BLaER1 treated with 17β-estradiol and CSF1 and Interleukin-3, amounts not matched to agents 10 nM and 100 nM (cell line): Measurements from ENCODE around the gene PDE1C.
"Not testable (repeated sequence)": the region's sequence is repeated elsewhere in the genome, so short reads cannot be mapped to it uniquely, and the experiment has no call there.

Source experiments
- H3K27ac ChIP-seq, 11 experiments: shearing (Covaris generic); formaldehyde crosslinking; 2 replicates each; pipeline ENCODE4 v1.8.1; 2022
- H3K27me3 ChIP-seq, 11 experiments: shearing (Covaris generic); formaldehyde crosslinking; 2 replicates each; pipeline ENCODE4 v1.8.1; 2022
- H3K36me3 ChIP-seq, 11 experiments: shearing (Covaris generic); formaldehyde crosslinking; 2 replicates each; pipeline ENCODE4 v1.8.1; 2022
- H3K4me1 ChIP-seq, 10 experiments: shearing (Covaris generic); formaldehyde crosslinking; 2 replicates each; pipeline ENCODE4 v1.8.1; 2022
- H3K4me2 ChIP-seq, 11 experiments: shearing (Covaris generic); formaldehyde crosslinking; 2 replicates each; pipeline ENCODE4 v1.8.1; 2022
- H3K4me3 ChIP-seq, 10 experiments: shearing (Covaris generic); formaldehyde crosslinking; 2 replicates each; pipeline ENCODE4 v1.8.1; 2022
- H3K9ac ChIP-seq, 11 experiments: shearing (Covaris generic); formaldehyde crosslinking; 2 replicates each; pipeline ENCODE4 v1.8.1; 2022
- H3K9me3 ChIP-seq, 11 experiments: shearing (Covaris generic); formaldehyde crosslinking; replicated peaks in 1 of 11; 2 replicates each; pipeline ENCODE4 v1.8.1; 2022
- H4K20me1 ChIP-seq, 11 experiments: shearing (Covaris generic); formaldehyde crosslinking; 2 replicates each; pipeline ENCODE4 v1.8.1; 2022
- Cebpa-rat ChIP-seq, 11 experiments: shearing (Covaris generic); IDR thresholded peaks; 2 replicates each; pipeline ENCODE4 v1.8.1; 2022

PDE1C gene

DNA sequence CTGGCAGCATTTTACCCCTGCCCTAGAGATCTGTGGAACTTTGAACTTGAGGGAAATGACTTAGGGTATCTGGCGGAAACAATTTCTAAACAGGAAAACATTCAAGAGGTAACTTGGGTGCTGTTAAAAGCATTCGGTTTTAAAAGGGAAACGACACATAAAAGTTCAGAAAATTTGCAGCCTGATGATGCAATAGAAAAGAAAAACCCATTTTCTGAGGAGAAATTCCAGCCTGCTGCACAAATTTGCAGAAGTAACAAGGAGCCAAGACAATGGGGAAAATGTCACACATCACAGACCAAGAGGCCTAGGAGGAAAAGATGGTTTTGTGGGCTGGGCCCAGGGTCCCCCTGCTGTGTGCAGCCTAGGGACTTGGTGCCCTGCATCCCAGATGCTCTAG, 236.6 kb downstream of the PDE1C start:
- Histone ChIP-seq H3K4me3 (peak overlapping the region in 3 of 10 experiments; percentile 15 to 51 (median 31); a peak in 4 of 20 replicates), H3K4me1 (peaks cover 16 to 62% (median 38%) of the 10 kb centered on the region in 10 experiments), H3K4me2 (peak overlapping the region; percentile 33 to 85 (median 63)), H3K27ac (peak overlapping the region; percentile 1 to 85 (median 69); a peak in 21 of 22 replicates), H3K9ac (peak overlapping the region in 6 of 11 experiments; percentile 9 to 65 (median 37); a peak in 8 of 22 replicates), H3K9me3 (peaks cover 0 to 35% (median 10%) of the 10 kb centered on the region in 11 experiments; a peak in 13 of 22 replicates)
- H4K20me1 ChIP-seq, H3K27me3 ChIP-seq, H3K36me3 ChIP-seq: not testable (repeated sequence)
- peak in 9 of 11 experiments; percentile 11 to 84 (median 67); a peak in 12 of 22 replicates for TF ChIP-seq Cebpa-rat (IDR thresholded peaks at IDR 0.05)

DNA sequence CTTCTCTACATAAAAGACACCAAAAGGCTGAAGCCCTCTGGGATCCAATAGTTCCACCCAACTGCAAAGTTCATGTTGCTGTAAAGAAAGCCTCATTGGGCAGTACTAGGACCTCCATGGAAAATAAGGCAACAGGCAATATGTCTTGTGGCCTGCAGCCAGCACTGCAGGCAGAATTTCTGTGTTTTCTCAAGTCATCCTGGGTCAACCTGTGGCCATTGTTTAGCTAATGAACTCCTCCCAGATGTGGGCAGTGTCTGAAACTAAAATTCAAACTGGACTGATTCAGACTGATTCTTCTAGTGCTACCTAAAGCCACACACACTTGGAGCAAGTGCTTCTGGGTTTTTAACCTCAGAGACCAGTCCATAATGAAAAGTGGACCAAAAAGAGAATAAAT, 241.7 kb downstream of the PDE1C start:
- H3K27me3 ChIP-seq = no peaks in the 10 kb centered on the region
- no peak overlapping the region for H3K4me2 ChIP-seq
- no peak overlapping the region for H3K27ac ChIP-seq
- no peaks in the 10 kb centered on the region for H3K36me3 ChIP-seq
- H3K4me1 ChIP-seq = peaks cover 8 to 66% (median 23%) of the 10 kb centered on the region in 10 experiments
- H3K9ac ChIP-seq = no peak overlapping the region
- H3K9me3 ChIP-seq = peaks cover 0 to 11% (median 0%) of the 10 kb centered on the region in 11 experiments; a peak in 5 of 22 replicates
- H3K4me3 ChIP-seq = no peak overlapping the region
- no peak for TF ChIP-seq Cebpa-rat (IDR thresholded peaks at IDR 0.05)
- no peaks in the 10 kb centered on the region for H4K20me1 ChIP-seq

DNA sequence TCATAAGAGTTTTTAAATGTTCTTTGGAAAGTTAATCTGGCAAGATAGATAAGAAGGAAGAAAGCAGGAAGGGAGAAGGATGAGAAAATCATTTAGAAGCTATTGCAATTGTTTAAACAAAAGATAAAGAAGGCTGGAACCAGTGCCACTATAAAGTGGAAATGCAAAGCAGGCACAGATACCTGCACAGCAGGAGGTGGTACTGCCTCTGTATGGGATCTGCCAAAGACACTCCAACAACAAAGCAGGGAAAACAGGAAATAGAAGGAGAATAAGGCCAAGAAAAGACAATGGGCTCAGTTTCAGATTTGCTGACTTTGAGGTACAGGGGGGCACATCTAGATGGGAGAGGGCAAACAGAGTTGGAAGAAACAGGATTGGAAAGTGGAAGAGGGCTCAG, 244.6 kb downstream of the PDE1C start:
- H3K4me3 ChIP-seq = no peak overlapping the region
- H3K9me3 ChIP-seq = 0 out of 22 replicates have a peak, but pooled peaks cover 0 to 10% (median 0%) of the 10 kb centered on the region in 11 experiments
- H3K27me3 ChIP-seq = no peaks in the 10 kb centered on the region
- no peak for TF ChIP-seq Cebpa-rat (IDR thresholded peaks at IDR 0.05)
- no peak overlapping the region for H3K27ac ChIP-seq
- H3K4me1 ChIP-seq = peaks cover 0 to 42% (median 0%) of the 10 kb centered on the region in 10 experiments; a peak in 7 of 20 replicates
- H3K4me2 ChIP-seq = peak overlapping the region in 3 of 11 experiments; percentile 21 to 58 (median 49); a peak in 5 of 22 replicates
- no peak overlapping the region for H3K9ac ChIP-seq
- H4K20me1 ChIP-seq = no peaks in the 10 kb centered on the region
- H3K36me3 ChIP-seq = no peaks in the 10 kb centered on the region

DNA sequence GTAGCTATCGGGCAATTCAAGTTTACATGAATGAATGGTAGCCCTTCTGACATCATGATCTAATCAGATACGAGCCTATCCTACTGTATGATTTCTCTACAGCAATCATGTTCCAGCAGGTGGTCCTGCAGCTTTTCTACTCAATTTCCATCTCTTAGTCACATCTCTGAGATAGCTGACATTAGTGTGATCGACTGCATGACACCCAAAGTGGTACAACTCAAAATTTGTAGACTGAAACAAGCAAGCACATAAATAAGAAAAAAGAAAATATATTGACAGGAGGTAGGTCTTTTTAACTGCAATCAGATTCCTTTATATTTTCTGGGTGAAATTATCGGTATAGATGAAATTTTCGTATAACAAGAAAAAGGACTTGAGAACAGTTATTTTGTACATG, 251.2 kb downstream of the PDE1C start:
- Histone ChIP-seq H3K4me3 (no peak overlapping the region), H3K27me3 (no peaks in the 10 kb centered on the region), H3K9me3 (no peaks in the 10 kb centered on the region), H3K4me1 (peaks cover 0 to 27% (median 11%) of the 10 kb centered on the region in 10 experiments; a peak in 11 of 20 replicates), H3K4me2 (no peak overlapping the region), H4K20me1 (no peaks in the 10 kb centered on the region), H3K27ac (no peak overlapping the region), H3K9ac (no peak overlapping the region), H3K36me3 (no peaks in the 10 kb centered on the region)
- TF ChIP-seq Cebpa-rat (IDR thresholded peaks at IDR 0.05) = no peak

DNA sequence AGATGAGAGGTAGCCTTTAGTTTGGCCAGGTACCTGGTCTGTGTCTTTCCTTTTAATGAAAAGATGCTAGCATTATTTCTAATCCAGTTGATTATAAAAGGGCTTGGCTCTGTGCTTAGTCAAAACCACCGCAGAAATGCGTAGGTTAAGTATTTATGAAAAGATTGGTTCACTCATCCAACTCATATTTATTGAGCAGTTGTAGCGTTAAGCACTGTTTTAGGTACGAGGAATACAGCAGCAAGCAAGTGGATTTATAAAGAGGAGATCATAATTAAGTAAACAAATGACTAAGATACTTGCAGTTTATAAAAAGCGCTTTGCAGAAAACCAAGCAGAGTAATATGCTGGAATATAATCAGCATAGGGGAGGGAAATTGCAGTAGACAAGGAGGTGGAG, 253.4 kb downstream of the PDE1C start:
- Histone ChIP-seq H4K20me1 (no peaks in the 10 kb centered on the region), H3K4me3 (no peak overlapping the region), H3K36me3 (no peaks in the 10 kb centered on the region), H3K4me1 (peaks cover 6 to 44% (median 25%) of the 10 kb centered on the region in 10 experiments), H3K27ac (no peak overlapping the region; a peak in 2 of 22 replicates), H3K4me2 (no peak overlapping the region), H3K9me3 (no peaks in the 10 kb centered on the region), H3K9ac (no peak overlapping the region), H3K27me3 (no peaks in the 10 kb centered on the region)
- no peak for TF ChIP-seq Cebpa-rat (IDR thresholded peaks at IDR 0.05)

DNA sequence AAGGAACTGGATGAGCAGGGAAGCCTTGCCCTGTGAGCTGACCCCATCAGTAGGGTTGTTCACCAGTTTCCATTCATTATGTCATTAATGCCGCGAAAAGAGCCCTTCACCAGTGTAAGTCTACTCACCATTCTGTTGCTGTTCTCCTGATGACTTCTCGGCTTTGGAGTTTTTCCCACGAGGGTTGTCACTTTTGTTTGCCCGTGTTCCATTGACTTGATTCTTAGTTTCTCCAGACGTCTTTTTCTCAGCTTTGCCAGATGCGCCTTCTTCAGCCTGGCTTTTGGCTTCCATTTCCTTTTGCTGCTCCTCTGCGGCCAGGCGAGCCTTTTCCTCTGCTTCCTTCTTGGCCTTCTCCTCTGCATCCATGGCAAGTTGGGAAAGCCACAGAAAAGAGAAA, 254.4 kb downstream of the PDE1C start:
- no peaks in the 10 kb centered on the region for H3K36me3 ChIP-seq
- H3K9ac ChIP-seq = no peak overlapping the region
- H3K27ac ChIP-seq = peak overlapping the region in 6 of 11 experiments; percentile 3 to 61 (median 38); a peak in 5 of 22 replicates

DNA sequence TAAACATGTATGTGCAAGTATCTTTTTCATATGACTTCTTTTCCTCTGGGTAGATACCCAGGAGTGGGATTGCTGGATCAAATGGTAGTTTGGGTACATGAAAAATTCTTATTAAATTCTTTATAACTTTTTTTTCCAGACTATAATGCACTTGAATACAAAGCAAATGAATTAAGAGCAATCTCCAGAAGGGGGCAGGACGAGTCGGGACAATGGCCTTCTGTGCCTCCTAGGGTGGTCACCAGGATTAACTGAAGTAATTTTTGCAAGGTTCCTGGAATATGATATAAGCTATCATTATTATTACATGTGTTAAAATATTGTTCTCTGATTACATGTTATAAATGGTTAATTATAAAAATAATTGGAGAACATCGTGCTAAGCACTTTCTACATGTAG, 256.0 kb downstream of the PDE1C start:
- peak overlapping the region in 5 of 11 experiments; percentile 24 to 84 (median 47); a peak in 9 of 22 replicates for H3K4me2 ChIP-seq

More for the DNA sequence above, 254.4 kb downstream of the PDE1C start:
- H3K4me3 ChIP-seq = no peak overlapping the region
- H4K20me1 ChIP-seq = no peaks in the 10 kb centered on the region
- no peaks in the 10 kb centered on the region for H3K27me3 ChIP-seq
- H3K9me3 ChIP-seq = peaks cover 0 to 6% (median under 1%) of the 10 kb centered on the region in 11 experiments; a peak in 9 of 22 replicates
- TF ChIP-seq Cebpa-rat (IDR thresholded peaks at IDR 0.05) = no peak
- peaks cover 13 to 47% (median 34%) of the 10 kb centered on the region in 10 experiments for H3K4me1 ChIP-seq
- peak overlapping the region in 3 of 11 experiments; percentile 8 to 50 (median 24); a peak in 2 of 22 replicates for H3K4me2 ChIP-seq

DNA sequence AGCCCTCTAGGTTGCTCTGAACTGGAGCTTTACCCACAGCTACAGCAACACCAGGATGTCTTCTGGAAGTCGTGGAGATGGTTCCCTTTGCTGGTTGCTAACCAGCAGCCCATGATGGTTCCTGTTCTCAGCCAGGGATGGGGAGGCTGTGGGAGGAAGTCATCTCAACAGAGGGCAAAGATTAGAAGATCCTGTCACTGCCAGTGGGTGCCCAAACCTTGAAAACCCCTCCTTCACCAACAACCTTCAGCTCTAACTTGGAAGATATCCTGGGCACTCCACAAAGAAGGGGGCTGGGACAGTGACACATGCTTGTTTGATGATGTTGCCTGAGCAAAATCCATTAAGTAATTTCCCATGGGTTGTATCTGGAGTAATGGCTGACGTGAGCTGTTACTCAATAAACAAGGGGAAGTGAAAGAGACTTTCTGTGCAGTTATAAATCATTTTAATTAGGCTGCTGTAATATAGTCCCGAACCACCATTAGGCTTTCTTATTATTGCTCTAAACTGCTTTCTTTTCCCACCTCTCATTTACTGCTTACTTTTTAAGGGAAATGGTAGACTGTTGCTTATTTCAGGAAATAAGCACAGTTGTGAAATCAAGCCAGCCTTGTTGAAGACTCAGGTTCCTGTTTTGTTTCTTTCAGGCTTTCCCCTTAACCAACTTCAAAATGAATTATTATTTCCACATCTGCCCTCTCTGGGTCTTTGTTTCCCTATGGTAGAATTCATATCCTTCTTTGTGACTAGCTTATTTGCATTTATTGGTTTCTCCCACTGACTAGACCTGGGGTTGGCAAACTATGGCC, 258.4 kb downstream of the PDE1C start:
- peak overlapping the region; percentile 51 to 86 (median 84) for H3K4me2 ChIP-seq
- peaks cover 13 to 76% (median 45%) of the 10 kb centered on the region in 10 experiments for H3K4me1 ChIP-seq
- H3K36me3 ChIP-seq = no peaks in the 10 kb centered on the region
- H3K27ac ChIP-seq = peak overlapping the region; percentile 83 to 97 (median 93)
- H3K4me3 ChIP-seq = peak overlapping the region in 5 of 10 experiments; percentile 0 to 39 (median 30); a peak in 6 of 20 replicates
- no peaks in the 10 kb centered on the region for H3K27me3 ChIP-seq
- peak overlapping the region; percentile 66 to 85 (median 78) for H3K9ac ChIP-seq
- peak in 10 of 11 experiments; percentile 31 to 97 (median 88); a peak in 17 of 22 replicates for TF ChIP-seq Cebpa-rat (IDR thresholded peaks at IDR 0.05)
- peaks cover 0 to 19% (median 5%) of the 10 kb centered on the region in 11 experiments; a peak in 10 of 22 replicates for H3K9me3 ChIP-seq
- no peaks in the 10 kb centered on the region for H4K20me1 ChIP-seq

More for the DNA sequence above, 256.0 kb downstream of the PDE1C start:
- Histone ChIP-seq H3K9me3 (peaks cover 0 to 17% (median 5%) of the 10 kb centered on the region in 11 experiments; a peak in 10 of 22 replicates), H3K27me3 (no peaks in the 10 kb centered on the region), H3K9ac (no peak overlapping the region), H3K4me3 (no peak overlapping the region), H3K36me3 (no peaks in the 10 kb centered on the region), H4K20me1 (no peaks in the 10 kb centered on the region), H3K4me1 (peaks cover 13 to 61% (median 45%) of the 10 kb centered on the region in 10 experiments), H3K27ac (peak overlapping the region in 5 of 11 experiments; percentile 3 to 65 (median 43); a peak in 6 of 22 replicates)
- no peak for TF ChIP-seq Cebpa-rat (IDR thresholded peaks at IDR 0.05)
